Glutamatergic neuron (in vitro differentiated cells): Measurements from ENCODE around the gene LRFN4. TPM values are rescaled to one million over a fixed set of nuclear protein-coding genes. Genes with fewer than 3 reads are reported as not detected.
A peak's percentile ranks its signal among the peaks of the same experiment; 100 is the strongest.

Experiments used
- DNase-seq: peaks from one replicate; pipeline ENCODE4 v3.0.0; 2022
- H3K27ac Mint-ChIP-seq: one replicate; pipeline ENCODE4 v1.8.0; 2020; ENCODE audit warnings: mild to moderate bottlenecking, mixed read lengths, inconsistent platforms; ENCODE audit not compliant: unreplicated experiment
- H3K27me3 Mint-ChIP-seq: one replicate; pipeline ENCODE4 v1.8.0; 2020; ENCODE audit warnings: mild to moderate bottlenecking, moderate library complexity, mixed read lengths, inconsistent platforms; ENCODE audit not compliant: unreplicated experiment
- H3K36me3 Mint-ChIP-seq: one replicate; pipeline ENCODE4 v1.8.0; 2020; ENCODE audit warnings: mild to moderate bottlenecking, mixed read lengths, inconsistent platforms; ENCODE audit not compliant: unreplicated experiment
- H3K4me1 Mint-ChIP-seq: one replicate; pipeline ENCODE4 v1.8.0; 2020; ENCODE audit warnings: mild to moderate bottlenecking, low read depth, mixed read lengths, inconsistent platforms; ENCODE audit not compliant: unreplicated experiment
- H3K4me3 Mint-ChIP-seq: one replicate; pipeline ENCODE4 v1.8.0; 2020; ENCODE audit warnings: mild to moderate bottlenecking, mixed read lengths, inconsistent platforms; ENCODE audit not compliant: unreplicated experiment
- H3K9me3 Mint-ChIP-seq: one replicate; pipeline ENCODE4 v1.8.0; 2020; ENCODE audit warnings: mild to moderate bottlenecking, moderate library complexity, mixed read lengths, inconsistent platforms; ENCODE audit not compliant: unreplicated experiment
- total RNA-seq: library from RNA; stranded (reverse); fragmentation: NEBNext Ultra II Directional; extraction: Animal tissue kit (Norgen Biotek cat#: 25700); gene quantifications from one replicate; pipeline ENCODE4 v1.2.1, GENCODE V29; 2021; ENCODE audit not compliant: unreplicated experiment
- TF ChIP-seq, protein P1 (sequence below): fragments of 200-600 bp; sonication (generic); IDR thresholded peaks from one replicate; pipeline ENCODE4 v1.5.0; 2021; ENCODE audit not compliant: partially characterized antibody, unreplicated experiment

The LRFN4 gene
- total RNA-seq, 1 donor from 2014 or later: 67.1 TPM

DNA sequence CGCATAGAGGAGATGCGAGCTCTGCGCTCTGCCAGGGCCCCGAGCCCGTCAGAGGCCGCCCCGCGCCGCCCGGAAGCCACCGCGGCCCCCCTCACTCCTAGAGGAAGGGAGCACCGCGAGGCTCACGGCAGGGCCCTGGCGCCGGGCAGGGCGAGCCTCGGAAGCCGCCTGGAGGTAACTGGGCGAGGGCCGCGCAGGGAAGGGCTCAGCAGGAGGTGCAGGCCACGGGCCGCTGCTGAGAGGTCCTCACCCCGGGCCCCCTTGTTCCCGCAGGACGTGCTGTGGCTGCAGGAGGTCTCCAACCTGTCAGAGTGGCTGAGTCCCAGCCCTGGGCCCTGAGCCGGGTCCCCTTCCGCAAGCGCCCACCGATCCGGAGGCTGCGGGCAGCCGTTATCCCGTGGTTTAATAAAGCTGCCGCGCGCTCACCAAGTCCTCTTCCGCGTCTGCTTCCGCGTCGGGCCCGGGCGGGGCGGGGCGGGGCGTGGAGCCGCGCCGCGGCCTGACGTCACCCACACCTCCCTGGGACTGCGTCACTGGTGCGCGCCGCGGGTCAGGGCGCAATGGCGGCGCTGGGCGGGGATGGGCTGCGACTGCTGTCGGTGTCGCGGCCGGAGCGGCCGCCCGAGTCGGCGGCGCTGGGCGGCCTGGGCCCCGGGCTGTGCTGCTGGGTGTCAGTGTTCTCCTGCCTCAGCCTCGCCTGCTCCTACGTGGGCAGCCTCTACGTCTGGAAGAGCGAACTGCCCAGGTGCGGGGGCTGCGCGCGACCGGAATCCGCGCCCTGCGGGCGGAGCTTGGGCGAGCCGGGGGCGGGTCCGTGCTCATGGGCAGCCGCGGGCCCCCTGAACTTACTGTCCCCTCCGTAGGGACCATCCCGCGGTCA, 13.7 kb upstream of the LRFN4 start, which contains the start of gene RCE1:
Gene RCE1 (plus strand): TSS at position 546 of the 880 bp plus-strand sequence. CDS start 15 bp downstream, at position 561.
- TF ChIP-seq, protein P1, sequence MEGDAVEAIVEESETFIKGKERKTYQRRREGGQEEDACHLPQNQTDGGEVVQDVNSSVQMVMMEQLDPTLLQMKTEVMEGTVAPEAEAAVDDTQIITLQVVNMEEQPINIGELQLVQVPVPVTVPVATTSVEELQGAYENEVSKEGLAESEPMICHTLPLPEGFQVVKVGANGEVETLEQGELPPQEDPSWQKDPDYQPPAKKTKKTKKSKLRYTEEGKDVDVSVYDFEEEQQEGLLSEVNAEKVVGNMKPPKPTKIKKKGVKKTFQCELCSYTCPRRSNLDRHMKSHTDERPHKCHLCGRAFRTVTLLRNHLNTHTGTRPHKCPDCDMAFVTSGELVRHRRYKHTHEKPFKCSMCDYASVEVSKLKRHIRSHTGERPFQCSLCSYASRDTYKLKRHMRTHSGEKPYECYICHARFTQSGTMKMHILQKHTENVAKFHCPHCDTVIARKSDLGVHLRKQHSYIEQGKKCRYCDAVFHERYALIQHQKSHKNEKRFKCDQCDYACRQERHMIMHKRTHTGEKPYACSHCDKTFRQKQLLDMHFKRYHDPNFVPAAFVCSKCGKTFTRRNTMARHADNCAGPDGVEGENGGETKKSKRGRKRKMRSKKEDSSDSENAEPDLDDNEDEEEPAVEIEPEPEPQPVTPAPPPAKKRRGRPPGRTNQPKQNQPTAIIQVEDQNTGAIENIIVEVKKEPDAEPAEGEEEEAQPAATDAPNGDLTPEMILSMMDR: no peak
- peak within 1 kb of the TSS; percentile 95 for H3K4me3 Mint-ChIP-seq
- H3K27me3 Mint-ChIP-seq: peaks cover 12% of the 10 kb centered on the region
- peaks cover 8% of the 10 kb centered on the region for H3K9me3 Mint-ChIP-seq
- peak within 1 kb of the TSS; percentile 92 for H3K27ac Mint-ChIP-seq
- H3K36me3 Mint-ChIP-seq: peaks cover 4% of the 10 kb centered on the region
- peaks cover 6% of the 10 kb centered on the region for H3K4me1 Mint-ChIP-seq
- DNase-seq: peak; percentile 94

DNA sequence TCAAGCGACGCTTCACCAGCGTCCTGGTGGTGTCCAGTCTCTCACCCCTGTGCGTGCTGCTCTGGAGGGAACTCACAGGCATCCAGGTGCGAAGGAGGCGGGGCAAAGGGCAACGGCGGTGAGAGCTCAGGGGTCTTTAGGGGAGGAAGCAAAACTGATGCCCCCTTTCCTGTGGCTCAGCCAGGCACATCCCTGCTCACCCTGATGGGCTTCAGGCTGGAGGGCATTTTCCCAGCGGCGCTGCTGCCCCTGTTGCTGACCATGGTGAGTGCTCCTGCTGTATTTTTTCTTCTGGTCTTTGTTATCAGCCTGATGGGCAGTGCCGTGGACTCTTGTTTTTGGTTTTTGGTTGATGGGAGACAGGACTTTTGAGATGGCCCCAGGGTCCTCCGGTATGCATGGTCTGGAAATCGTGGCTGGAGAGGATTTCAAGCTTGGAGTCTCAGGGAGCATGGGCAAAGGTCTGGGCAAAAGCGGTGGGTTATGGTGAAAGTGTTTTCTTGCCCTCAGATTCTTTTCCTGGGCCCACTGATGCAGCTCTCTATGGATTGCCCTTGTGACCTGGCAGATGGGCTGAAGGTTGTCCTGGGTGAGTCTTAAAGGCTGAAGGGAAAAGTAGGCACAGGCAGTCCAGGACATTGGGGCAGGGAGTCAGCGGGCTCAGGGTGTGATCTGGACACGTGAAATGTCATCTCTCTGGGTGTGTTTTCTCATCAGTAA, 12.9 kb upstream of the LRFN4 start:
- TF ChIP-seq, protein P1: no peak
- H3K9me3 Mint-ChIP-seq: peaks cover 8% of the 10 kb centered on the region
- peaks cover 6% of the 10 kb centered on the region for H3K4me1 Mint-ChIP-seq
- DNase-seq: no peak
- H3K36me3 Mint-ChIP-seq: peaks cover 4% of the 10 kb centered on the region
- peaks cover 12% of the 10 kb centered on the region for H3K27me3 Mint-ChIP-seq
- peak overlapping the region; percentile 95 for H3K4me3 Mint-ChIP-seq
- peak overlapping the region; percentile 92 for H3K27ac Mint-ChIP-seq

DNA sequence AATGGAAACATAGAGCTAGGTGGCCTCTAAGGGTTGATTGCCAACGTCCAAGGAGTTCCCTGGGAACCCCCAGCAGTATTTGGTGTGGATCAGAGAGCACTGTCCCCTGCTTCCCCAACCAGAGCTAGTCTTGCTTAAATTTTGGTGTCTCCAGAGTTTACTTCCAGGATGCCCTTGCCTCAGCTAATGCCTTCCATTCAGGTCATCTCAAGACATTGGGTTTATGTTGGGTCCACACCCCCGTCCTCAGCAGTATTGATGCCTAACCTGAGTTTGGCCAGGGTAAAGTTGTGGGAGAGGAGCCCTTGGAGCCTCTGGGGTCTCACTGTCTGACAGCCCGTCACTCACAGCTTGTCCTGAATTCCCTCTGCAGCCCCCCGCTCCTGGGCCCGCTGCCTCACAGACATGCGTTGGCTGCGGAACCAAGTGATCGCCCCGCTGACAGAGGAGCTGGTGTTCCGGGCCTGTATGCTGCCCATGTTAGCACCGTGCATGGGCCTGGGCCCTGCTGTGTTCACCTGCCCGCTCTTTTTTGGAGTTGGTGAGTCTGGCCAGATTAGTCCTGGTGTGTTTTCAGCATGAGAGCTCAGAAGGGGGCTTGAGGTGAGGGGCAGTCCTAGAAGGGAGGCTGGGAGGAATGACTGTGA, 12.2 kb upstream of the LRFN4 start:
- no peak for DNase-seq
- Mint-ChIP-seq H3K4me3 (peak overlapping the region; percentile 95), H3K27ac (peak overlapping the region; percentile 92), H3K4me1 (peaks cover 6% of the 10 kb centered on the region), H3K27me3 (peaks cover 12% of the 10 kb centered on the region), H3K36me3 (peaks cover 4% of the 10 kb centered on the region), H3K9me3 (peaks cover 8% of the 10 kb centered on the region)
- TF ChIP-seq, protein P1: no peak

- peak overlapping the region; percentile 95 for H3K4me3 Mint-ChIP-seq
- peaks cover 8% of the 10 kb centered on the region for H3K9me3 Mint-ChIP-seq
- no peak overlapping the region for H3K27ac Mint-ChIP-seq
- H3K36me3 Mint-ChIP-seq: peaks cover 4% of the 10 kb centered on the region
- peaks cover 6% of the 10 kb centered on the region for H3K4me1 Mint-ChIP-seq
- TF ChIP-seq, protein P1: no peak
- H3K27me3 Mint-ChIP-seq: peaks cover 12% of the 10 kb centered on the region
- no peak for DNase-seq
These were observed 11.6 kb upstream of the LRFN4 start for GRCh38 chr11:66845143-66845875.
